Activated CD8-positive, alpha-beta memory T cell treated with anti-CD3 and anti-CD28 coated beads, Interleukin-2, amount 50 U/mL, for 48 hours (primary cell): ENCODE results near the gene CD9.

ENCODE experiments used
- DNase-seq: peaks from one replicate; pipeline ENCODE4 v3.0.0-alpha.2; 2020

The CD9 gene

GRCh38 chr12:6277982-6278438 lies 77.8 kb downstream of the CD9 start:
- peak; percentile 73 for DNase-seq

GRCh38 chr12:6278439-6279255 lies 78.4 kb downstream of the CD9 start:
- peak; percentile 98 for DNase-seq

DNA sequence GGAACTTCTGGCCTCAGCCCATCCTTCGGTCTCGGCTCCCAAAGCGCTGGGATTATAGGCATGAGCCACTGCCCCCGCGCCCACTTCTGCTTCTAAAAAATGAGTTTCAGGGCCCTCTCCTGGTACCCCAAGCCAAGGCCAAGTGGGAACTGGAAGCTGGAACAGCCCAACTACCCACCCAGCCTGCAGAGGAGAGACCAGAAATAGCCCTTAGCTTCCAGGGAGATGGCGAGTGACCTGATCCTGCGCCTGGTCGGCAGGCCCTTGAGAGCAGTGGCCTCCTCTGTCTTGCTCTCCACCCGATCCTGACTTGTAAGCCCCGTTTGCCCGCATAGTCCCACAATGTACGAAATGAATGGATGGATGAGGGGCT lies 79.0 kb downstream of the CD9 start:
- DNase-seq, result no peak

- DNase-seq, result no peak
Observed at GRCh38 chr12:6279631-6280030, 79.4 kb downstream of the CD9 start.

- DNase-seq, result no peak
Observed at GRCh38 chr12:6280053-6280469, 79.9 kb downstream of the CD9 start.

GRCh38 chr12:6280672-6281071 lies 80.5 kb downstream of the CD9 start:
- no peak for DNase-seq

DNA sequence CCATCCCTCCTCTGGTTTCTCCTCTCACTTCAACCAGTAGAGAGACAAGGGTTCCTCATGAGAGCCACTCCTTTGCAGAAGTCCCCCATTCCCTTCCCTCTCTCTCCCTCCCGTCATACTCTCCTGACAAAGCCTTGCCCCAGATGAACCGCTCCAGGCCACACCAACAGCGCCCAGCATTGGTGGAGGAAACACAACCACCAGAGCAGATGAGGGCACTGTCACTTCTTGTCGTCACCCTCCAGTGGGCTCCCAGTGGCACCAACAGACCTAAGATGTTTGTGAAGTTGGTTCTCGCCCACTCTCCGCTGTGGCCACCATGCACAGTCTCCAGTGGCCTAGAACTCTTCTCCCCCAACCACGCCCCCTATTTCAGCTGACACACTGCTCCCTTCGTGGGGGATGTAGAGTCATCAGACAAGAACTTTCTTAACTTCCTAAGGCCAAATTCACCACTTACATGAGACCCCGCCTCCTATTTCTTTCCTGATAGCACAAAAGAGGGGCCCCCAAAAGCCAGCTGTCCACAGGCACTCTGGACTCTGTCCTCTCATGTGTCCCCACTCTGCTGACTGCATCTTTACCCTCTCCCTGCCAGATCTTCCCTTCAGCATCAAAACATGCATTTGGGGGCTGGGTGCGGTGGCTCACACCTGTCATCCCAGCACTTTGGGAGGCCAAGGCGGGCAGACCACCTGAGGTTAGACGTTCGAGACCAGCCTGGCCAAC lies 81.0 kb downstream of the CD9 start:
- no peak for DNase-seq

- no peak for DNase-seq
Observed at GRCh38 chr12:6282453-6282840, 82.2 kb downstream of the CD9 start.

DNA sequence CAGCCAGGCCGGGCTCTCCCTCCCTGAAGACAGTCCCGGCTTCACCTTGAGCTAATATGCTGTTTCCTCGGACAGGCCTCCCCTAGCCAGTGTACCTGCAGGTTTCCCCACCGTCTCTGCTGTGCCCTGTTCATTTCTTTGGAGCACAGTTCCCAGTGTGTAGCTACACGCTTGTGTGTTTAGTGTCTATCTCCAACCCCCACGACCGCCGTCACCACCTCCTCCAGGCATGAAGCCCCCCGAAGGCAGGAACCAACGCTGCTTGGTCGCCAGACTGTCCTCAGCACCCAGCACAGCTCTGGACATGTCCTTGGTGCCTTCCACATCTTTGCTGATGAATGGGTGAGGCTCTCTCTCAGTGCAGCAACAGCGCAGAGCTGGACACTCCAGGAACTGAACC lies 84.1 kb downstream of the CD9 start:
- no peak for DNase-seq

DNA sequence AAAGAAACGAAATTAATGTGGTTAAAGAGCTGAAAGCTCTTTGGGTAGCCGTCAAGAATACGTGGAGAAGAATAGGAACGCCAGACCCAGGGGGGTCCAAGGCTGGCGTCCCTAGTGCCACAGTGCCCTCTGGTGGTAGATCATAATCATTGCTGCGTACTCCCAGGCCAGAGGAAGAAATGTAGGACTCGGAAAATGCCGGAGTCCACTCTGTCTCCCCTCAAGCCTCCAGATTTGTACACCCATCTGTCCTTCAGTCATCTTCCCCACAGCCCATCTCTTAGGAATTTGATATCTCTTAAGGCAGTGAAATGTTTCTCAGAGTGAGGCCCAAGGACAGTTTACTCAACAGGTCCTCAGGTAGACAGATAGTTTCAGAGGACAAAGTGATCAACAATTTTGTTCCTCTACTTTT lies 84.9 kb downstream of the CD9 start:
- DNase-seq, result peak; percentile 79

GRCh38 chr12:6285532-6286306 lies 85.5 kb downstream of the CD9 start:
- no peak for DNase-seq
